ENCODE results near the gene TBL1X. TPM values are rescaled to one million over a fixed set of nuclear protein-coding genes. Genes with fewer than 3 reads are reported as not detected.

Gene TBL1X
- total RNA-seq, 1 donor from 2014 or later = 49.8 TPM

- no peak for DNase-seq (ENCODE audit: low read depth)
These were observed 122.1 kb downstream of the TBL1X start for GRCh38 chrX:9586992-9587392.

GRCh38 chrX:9587642-9588041 is 122.8 kb downstream of the TBL1X start:
- no peak for DNase-seq (ENCODE audit: low read depth)

- DNase-seq (ENCODE audit: low read depth) = no peak
These were observed 126.6 kb downstream of the TBL1X start for GRCh38 chrX:9591496-9591895.

GRCh38 chrX:9593756-9594155 is 128.9 kb downstream of the TBL1X start:
- no peak for DNase-seq (ENCODE audit: low read depth)

- no peak for DNase-seq (ENCODE audit: low read depth)
These were observed 130.3 kb downstream of the TBL1X start for GRCh38 chrX:9595174-9595573.

- DNase-seq (ENCODE audit: low read depth) = no peak
These were observed 132.0 kb downstream of the TBL1X start for GRCh38 chrX:9596837-9597236.

- no peak for DNase-seq (ENCODE audit: low read depth)
These were observed 132.6 kb downstream of the TBL1X start for GRCh38 chrX:9597361-9598035.

- peak; percentile 43 for DNase-seq (ENCODE audit: low read depth)
These were observed 133.5 kb downstream of the TBL1X start for GRCh38 chrX:9598344-9598743.

- DNase-seq (ENCODE audit: low read depth) = peak; percentile 86
These were observed 139.5 kb downstream of the TBL1X start for GRCh38 chrX:9604111-9604907.

GRCh38 chrX:9604908-9605306 is 140.0 kb downstream of the TBL1X start:
- peak; percentile 40 for DNase-seq (ENCODE audit: low read depth)

GRCh38 chrX:9605484-9605883 is 140.6 kb downstream of the TBL1X start:
- peak; percentile 87 for DNase-seq (ENCODE audit: low read depth)

- no peak for DNase-seq (ENCODE audit: low read depth)
These were observed 142.1 kb downstream of the TBL1X start for GRCh38 chrX:9606971-9607370.

- peak; percentile 13 for DNase-seq (ENCODE audit: low read depth)
These were observed 144.6 kb downstream of the TBL1X start for GRCh38 chrX:9609499-9609898.

GRCh38 chrX:9609987-9610386 is 145.1 kb downstream of the TBL1X start:
- no peak for DNase-seq (ENCODE audit: low read depth)

- DNase-seq (ENCODE audit: low read depth) = no peak
These were observed 146.0 kb downstream of the TBL1X start for GRCh38 chrX:9610771-9611392.

GRCh38 chrX:9611436-9612145 is 146.7 kb downstream of the TBL1X start:
- DNase-seq (ENCODE audit: low read depth) = peak; percentile 43

- DNase-seq (ENCODE audit: low read depth) = no peak
These were observed 147.3 kb downstream of the TBL1X start for GRCh38 chrX:9612146-9612505.

- DNase-seq (ENCODE audit: low read depth) = peak; percentile 78
These were observed 149.2 kb downstream of the TBL1X start for GRCh38 chrX:9614016-9614415.

GRCh38 chrX:9619133-9619532 is 154.3 kb downstream of the TBL1X start:
- no peak for DNase-seq (ENCODE audit: low read depth)

- DNase-seq (ENCODE audit: low read depth) = no peak
These were observed 154.7 kb downstream of the TBL1X start for GRCh38 chrX:9619581-9619980.

- DNase-seq (ENCODE audit: low read depth) = no peak
These were observed 157.3 kb downstream of the TBL1X start for GRCh38 chrX:9622128-9622527.

- DNase-seq (ENCODE audit: low read depth) = peak; percentile 67
These were observed 161.5 kb downstream of the TBL1X start for GRCh38 chrX:9626379-9626778.
